T-helper 1 cell treated with Interleukin-12 subunit alpha and Interleukin-12 subunit beta and Interleukin-4 antibody, amounts not matched to agents 30 ng/mL and 1 ng/mL, for 36 hours (primary cell): ENCODE results near the gene CLASP2. TPM values are rescaled to one million over a fixed set of nuclear protein-coding genes. Genes with fewer than 3 reads are reported as not detected.
"Not testable (repeated sequence)": the region's sequence is repeated elsewhere in the genome, so short reads cannot be mapped to it uniquely, and the experiment has no call there.

Experiments used
- intact Hi-C: fragments of 100-400 bp; cut with micrococcal nuclease; formaldehyde crosslinking; loops from one replicate; pipeline ENCODE4 v1.15.1; 2024
- total RNA-seq: library from RNA; stranded (reverse); gene quantifications from 2 replicates; pipeline ENCODE4 v1.2.3, GENCODE V29; 2022

Gene CLASP2
- total RNA-seq, 1 donor from 2014 or later = 56.8 TPM

DNA sequence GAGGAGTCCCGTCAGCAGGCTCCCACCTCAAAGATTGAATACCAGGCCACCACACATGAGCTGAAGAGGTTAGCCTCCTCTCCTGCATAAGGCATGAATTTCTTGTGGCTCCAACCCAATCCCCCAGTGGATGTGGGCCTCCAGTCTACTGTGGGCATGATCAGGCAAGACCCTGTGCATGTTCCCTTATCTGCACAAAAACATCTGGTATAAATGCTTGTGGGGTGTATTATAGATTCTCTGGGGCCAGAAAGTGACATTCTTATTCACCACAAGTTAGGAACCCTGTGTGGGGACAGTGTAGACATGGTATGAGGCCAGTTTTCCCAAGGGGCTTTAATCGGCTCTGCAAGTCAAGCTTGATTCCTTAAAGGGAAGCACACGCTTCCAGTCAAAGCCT, 259.6 kb downstream of the CLASP2 start:
- intact Hi-C loops = no loop called here

DNA sequence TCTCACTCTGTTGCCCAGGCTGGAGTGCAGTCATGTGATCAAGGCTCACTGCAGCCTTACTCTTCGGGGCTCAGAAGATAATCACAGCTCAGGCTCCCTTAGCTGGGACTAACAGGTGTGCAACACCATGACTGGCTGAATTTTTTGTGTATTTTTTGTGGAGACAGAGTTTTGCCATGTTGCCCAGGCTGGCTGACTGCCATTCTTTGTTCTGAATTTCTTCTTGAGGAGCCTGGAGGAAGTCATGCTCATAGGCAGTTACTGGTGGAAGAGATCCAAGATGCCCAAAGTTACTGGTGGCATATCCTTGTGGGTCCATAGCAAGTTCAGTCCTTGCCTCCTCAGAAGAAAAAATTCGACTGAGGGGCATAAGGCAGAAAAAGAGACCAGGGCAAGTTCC, 261.3 kb downstream of the CLASP2 start:
- intact Hi-C loops = no loop called here

- intact Hi-C loops = no loop called here
These were observed 264.7 kb downstream of the CLASP2 start for GRCh38 chr3:33453331-33453761.

DNA sequence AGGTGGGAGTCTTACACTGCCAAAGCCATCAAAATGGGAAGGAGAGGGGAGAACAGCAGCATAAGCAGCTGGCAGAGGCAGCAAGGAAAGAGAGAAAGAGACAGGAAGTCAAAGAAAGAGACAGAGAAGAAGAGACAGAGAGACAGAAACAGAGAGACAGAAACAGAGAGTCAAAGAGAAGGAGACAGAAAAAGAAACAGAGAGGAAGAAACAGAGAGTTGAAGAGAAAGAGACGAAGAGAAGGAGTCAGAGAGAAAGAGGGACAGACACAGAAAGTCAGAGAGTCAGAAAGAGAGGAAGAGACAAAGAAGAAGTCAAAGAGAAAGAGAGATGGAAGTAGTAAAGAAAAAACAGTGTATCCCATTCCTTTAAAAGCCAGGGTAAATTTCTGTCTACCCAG, 266.1 kb downstream of the CLASP2 start:
- intact Hi-C loops = not testable (repeated sequence)

GRCh38 chr3:33447958-33448357, 270.1 kb downstream of the CLASP2 start:
- intact Hi-C loops = loop anchor here (10.0 kb wide), 1 partner anchor 1013 kb away; no protein-coding TSS in a partner anchor

DNA sequence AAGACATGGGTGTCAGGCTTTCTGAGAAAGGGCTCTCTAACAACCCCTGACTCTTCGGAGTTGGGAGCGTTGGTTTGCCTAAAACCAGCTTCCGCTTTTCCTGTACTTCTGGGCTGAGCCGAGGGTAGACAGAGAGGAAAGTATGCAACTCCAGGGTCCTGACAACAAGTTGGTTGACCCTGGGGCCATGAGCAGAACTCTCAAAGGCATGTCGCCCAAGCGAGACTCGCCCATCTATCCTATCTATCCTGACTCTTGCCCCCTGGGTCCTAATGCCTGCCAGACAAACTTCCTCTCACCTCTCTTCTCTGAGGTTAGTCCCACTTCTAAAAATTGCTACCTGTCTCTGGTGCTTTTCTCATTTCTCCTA, 270.8 kb downstream of the CLASP2 start:
- intact Hi-C loops = loop anchor here (10.0 kb wide), 1 partner anchor 1012 kb away; no protein-coding TSS in a partner anchor

Other genes starting within 250 kb of the CLASP2 start
- gene PDCD6IP, start 80.4 kb upstream of the CLASP2 start, total RNA-seq = 184 and 188 TPM in 2 replicates